CD4-positive, alpha-beta T cell treated with Interleukin-17A for 4 hours (primary cell): Measurements from ENCODE around the gene TMEM141.
"Not testable (repeated sequence)": the region's sequence is repeated elsewhere in the genome, so short reads cannot be mapped to it uniquely, and the experiment has no call there.

Source experiments
- DNase-seq: peaks from one replicate; pipeline ENCODE4 v3.0.0-alpha.2; 2020; ENCODE audit warnings: mixed read lengths

TMEM141 gene

GRCh38 chr9:136835932-136836904 lies 45.1 kb downstream of the TMEM141 start:
- no peak for DNase-seq

- DNase-seq = no peak
These were observed 46.2 kb downstream of the TMEM141 start for GRCh38 chr9:136837146-136837855.

- DNase-seq = not testable (repeated sequence)
These were observed 46.7 kb downstream of the TMEM141 start for GRCh38 chr9:136837856-136838277.

GRCh38 chr9:136838314-136839228 lies 47.4 kb downstream of the TMEM141 start:
- no peak for DNase-seq

GRCh38 chr9:136839229-136840139 lies 48.3 kb downstream of the TMEM141 start:
- DNase-seq = no peak

GRCh38 chr9:136840140-136840876 lies 49.2 kb downstream of the TMEM141 start:
- DNase-seq = no peak

GRCh38 chr9:136840877-136841645 lies 49.9 kb downstream of the TMEM141 start:
- DNase-seq = no peak

GRCh38 chr9:136841646-136842379 lies 50.7 kb downstream of the TMEM141 start:
- not testable (repeated sequence) for DNase-seq

- DNase-seq = peak; percentile 81
These were observed 51.3 kb downstream of the TMEM141 start, which contains the start of gene AJM1 for GRCh38 chr9:136842380-136842948. AJM1 (plus strand) TSS chr9:136842478; CDS start chr9:136844415, 1,937 bp downstream.
